SK-N-MC (cell line): Measurements from ENCODE around the gene SCAF8.
"Not testable (repeated sequence)": the region's sequence is repeated elsewhere in the genome, so short reads cannot be mapped to it uniquely, and the experiment has no call there.

Source experiments
- DNase-seq: peaks from one replicate; pipeline ENCODE4 v3.0.0-alpha.2; 2011; ENCODE audit warnings: low read depth, low spot score
- H3K27ac ChIP-seq: fragments of 200-600 bp; sonication (generic); 2 replicates; pipeline ENCODE4 v1.5.1; 2016; ENCODE audit warnings: mixed run types
- H3K36me3 ChIP-seq: fragments of 200-600 bp; sonication (generic); 2 replicates; pipeline ENCODE4 v1.6.1; 2017; ENCODE audit warnings: antibody characterized with exemption, low read length, mixed read lengths; ENCODE audit not compliant: insufficient read depth
- H3K4me3 ChIP-seq: fragments of 200-600 bp; sonication (generic); 2 replicates; pipeline ENCODE4 v1.5.1; 2016
- H3K9ac ChIP-seq: fragments of 200-600 bp; sonication (generic); 2 replicates; pipeline ENCODE4 v1.8.0; 2017; ENCODE audit warnings: mixed run types, mixed read lengths; ENCODE audit not compliant: insufficient read length
- H3K9me3 ChIP-seq: fragments of 200-600 bp; sonication (generic); 2 replicates; pipeline ENCODE4 v1.6.1; 2017; ENCODE audit warnings: low read depth, mild to moderate bottlenecking, antibody characterized with exemption, low read length, moderate library complexity, mixed read lengths
- EZH2 ChIP-seq: fragments of 200-600 bp; sonication (generic); IDR thresholded peaks from one replicate; pipeline ENCODE4 v1.6.1; 2017; ENCODE audit warnings: antibody characterized with exemption
- FOXP2 ChIP-seq: optimal IDR thresholded peaks from 2 replicates; pipeline ENCODE3; 2011; ENCODE audit warnings: mild to moderate bottlenecking, moderate library complexity; ENCODE audit not compliant: insufficient read depth; ENCODE audit errors: extremely low read length, control extremely low read depth
- POLR2AphosphoS5 ChIP-seq: IDR thresholded peaks from 2 replicates; pipeline ENCODE4 v1.6.1; 2012; ENCODE audit warnings: mild to moderate bottlenecking, low read depth, low read length, borderline replicate concordance

The SCAF8 gene

DNA sequence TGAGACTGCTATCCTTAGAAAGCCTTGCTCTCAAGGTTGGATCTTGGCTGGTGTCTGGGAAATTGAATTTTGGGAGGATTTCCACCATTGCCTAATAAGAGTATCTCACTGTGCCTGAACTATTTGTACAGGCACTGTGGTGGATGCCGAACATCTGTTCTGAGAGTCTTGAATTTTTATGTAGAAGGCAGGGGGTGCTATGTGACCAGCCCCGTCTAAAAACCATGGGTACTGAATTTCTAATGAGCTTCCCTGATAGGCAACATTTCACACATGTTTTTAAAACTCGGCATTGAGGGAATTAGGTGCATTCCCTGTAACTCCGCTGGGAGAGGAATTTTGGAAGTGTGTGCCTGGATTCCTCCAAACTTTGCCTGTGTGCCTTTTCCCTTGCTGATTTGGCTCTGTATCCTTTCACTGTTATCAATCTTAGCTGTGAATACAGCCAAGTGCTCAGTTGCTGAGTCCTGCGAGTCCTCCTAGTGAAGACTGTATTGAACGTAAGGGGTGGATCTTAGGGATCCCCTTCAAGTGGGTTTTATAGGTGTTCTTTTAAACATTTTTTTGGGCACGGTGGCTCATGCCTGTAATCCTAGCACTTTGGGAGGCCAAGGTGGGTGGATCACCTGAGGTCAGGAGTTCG, 27.6 kb upstream of the SCAF8 start:
- Histone ChIP-seq H3K4me3 (no peak overlapping the region), H3K9ac (no peak overlapping the region), H3K9me3 (no peaks in the 10 kb centered on the region), H3K36me3 (no peaks in the 10 kb centered on the region), H3K27ac (no peak overlapping the region)
- no peak for DNase-seq
- TF ChIP-seq FOXP2 (no peak), EZH2 (no peak), POLR2AphosphoS5 (no peak)

DNA sequence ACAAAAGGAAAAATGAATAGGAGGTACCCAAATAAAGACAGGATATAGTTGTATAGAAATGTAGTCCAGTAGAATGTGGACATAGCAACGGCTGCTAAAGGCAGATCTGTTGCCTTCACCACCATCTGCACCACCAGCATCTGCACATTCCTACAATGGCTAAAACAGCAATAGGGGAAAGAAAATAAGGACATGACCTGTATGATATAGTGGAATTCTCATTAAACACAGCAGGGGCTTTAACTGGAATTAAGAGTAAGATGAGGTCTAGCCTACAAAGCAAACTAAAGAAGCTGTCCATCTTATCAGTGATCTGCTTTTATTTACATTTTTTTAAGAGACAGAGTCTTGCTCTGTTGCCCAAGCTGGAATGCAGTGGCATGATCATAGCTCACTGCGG, 26.8 kb upstream of the SCAF8 start:
- TF ChIP-seq FOXP2 (no peak), EZH2 (no peak), POLR2AphosphoS5 (no peak)
- no peak overlapping the region for H3K27ac ChIP-seq
- H3K36me3 ChIP-seq: no peaks in the 10 kb centered on the region

DNA sequence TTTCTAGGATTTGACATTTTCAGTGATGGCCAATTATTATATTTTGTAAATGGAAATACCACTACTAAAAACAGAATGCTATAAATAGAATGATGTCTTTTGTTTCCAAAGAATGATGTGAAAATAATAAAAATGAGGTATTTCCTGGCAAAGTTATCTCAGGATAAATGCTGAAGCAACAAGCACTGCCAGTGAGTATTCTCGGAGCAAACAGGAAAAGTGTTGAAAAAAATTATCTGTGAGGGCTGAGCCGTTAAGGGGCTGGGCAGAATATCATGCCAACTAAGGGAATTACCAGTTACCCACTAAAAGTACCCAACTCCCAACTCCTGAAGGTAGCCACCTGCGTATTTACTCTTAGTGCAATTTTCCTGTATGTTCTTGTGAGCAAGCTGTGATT, 23.6 kb upstream of the SCAF8 start:
- H3K36me3 ChIP-seq: no peaks in the 10 kb centered on the region
- H3K27ac ChIP-seq: no peak overlapping the region
- H3K9me3 ChIP-seq: no peaks in the 10 kb centered on the region
- H3K9ac ChIP-seq: no peak overlapping the region
- DNase-seq: no peak
- TF ChIP-seq EZH2: no peak
- TF ChIP-seq FOXP2: no peak
- TF ChIP-seq POLR2AphosphoS5: no peak
- H3K4me3 ChIP-seq: no peak overlapping the region

More for the DNA sequence above, 26.8 kb upstream of the SCAF8 start:
- no peak for DNase-seq
- no peaks in the 10 kb centered on the region for H3K9me3 ChIP-seq
- no peak overlapping the region for H3K4me3 ChIP-seq
- no peak overlapping the region for H3K9ac ChIP-seq

DNA sequence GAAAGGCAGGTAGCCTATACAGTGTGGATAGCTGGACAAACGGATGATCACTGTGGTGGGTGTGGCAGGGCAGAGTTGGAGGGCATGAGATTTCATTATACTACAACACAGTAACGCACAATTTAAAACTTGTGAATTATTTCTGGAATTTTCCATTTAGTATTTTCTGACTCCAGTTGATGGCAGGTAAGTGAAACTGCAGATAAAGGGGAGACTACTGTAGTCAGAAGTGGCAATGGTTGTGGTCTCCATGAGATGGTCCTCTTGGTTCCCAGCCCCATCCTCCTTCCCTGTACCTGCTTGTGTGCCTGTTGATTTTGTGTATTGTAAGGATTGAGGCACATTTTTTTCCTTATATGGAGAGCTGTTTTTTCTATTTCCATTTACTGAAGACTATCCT, 22.5 kb upstream of the SCAF8 start:
- no peak overlapping the region for H3K9ac ChIP-seq
- DNase-seq: no peak
- no peaks in the 10 kb centered on the region for H3K36me3 ChIP-seq
- H3K4me3 ChIP-seq: no peak overlapping the region
- H3K9me3 ChIP-seq: no peaks in the 10 kb centered on the region
- no peak for TF ChIP-seq POLR2AphosphoS5
- TF ChIP-seq EZH2: no peak
- no peak for TF ChIP-seq FOXP2
- H3K27ac ChIP-seq: no peak overlapping the region

DNA sequence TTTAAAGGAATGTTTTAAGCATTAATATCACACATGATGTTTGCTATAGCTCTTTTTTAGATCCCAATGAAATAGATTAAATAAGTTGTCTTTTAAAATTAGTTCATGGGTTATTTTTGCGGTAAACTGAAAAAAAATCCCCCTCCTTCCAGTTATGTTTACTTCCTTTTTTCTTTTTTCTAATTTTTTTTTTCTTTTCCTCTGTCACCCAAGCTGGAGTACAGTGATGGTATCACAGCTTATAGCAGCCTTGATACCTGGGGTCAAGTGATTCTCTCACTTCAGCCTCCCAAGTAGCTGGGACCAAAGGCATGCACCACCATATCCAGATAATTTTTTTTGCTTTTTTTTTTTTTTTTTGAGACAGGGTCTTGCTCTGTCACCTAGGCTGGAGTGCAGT, 17.8 kb upstream of the SCAF8 start:
- no peak overlapping the region for H3K27ac ChIP-seq
- H3K4me3 ChIP-seq: no peak overlapping the region
- TF ChIP-seq FOXP2 (no peak), POLR2AphosphoS5 (no peak), EZH2 (no peak)
- H3K9me3 ChIP-seq: no peaks in the 10 kb centered on the region
- no peak overlapping the region for H3K9ac ChIP-seq
- H3K36me3 ChIP-seq: no peaks in the 10 kb centered on the region
- no peak for DNase-seq

DNA sequence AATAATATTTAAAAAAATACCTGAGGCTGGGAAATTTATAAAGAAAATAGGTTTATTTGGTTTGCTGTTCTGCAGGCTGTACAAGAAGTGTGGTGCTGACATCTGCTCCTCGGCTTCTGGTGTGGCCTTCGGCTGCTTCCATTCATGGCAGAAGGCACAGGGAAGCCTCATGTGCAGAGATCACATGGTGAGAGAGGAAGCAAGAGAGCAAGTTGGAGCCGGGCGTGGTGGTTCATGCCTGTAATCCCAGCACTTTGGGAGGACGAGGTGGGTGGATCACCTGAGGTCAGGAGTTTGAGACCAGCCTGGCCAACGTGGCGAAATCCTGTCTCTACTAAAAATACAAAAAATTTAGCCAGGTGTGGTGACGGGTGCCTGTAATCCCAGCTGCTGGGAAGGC, 16.9 kb upstream of the SCAF8 start:
- H3K9ac ChIP-seq, H3K9me3 ChIP-seq, H3K27ac ChIP-seq, H3K4me3 ChIP-seq, DNase-seq, H3K36me3 ChIP-seq: not testable (repeated sequence)

DNA sequence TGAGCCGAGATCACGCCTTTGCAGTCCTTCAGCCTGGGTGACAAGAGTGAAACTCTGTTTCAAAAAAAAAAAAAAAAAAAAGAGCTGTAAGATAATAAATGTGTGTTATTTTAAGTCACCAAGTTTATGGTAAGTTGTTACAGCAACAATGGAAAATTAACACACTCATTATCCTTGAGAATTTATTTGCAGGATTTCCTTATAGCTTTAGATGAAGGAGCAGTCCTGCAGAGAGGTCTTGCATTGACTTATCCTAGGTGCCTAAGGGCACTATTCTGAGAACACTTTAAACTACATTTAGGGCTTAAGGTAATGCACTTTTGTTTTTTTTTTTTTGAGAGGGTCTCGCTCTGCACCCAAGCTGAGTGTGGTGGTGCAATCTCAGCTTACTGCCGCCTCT, 13.8 kb upstream of the SCAF8 start:
- no peaks in the 10 kb centered on the region; the same call in 1 of the 2 replicates for H3K9me3 ChIP-seq
- H3K4me3 ChIP-seq: no peak overlapping the region
- TF ChIP-seq EZH2 (no peak), FOXP2 (no peak), POLR2AphosphoS5 (no peak)
- no peak overlapping the region for H3K9ac ChIP-seq
- no peak for DNase-seq
- H3K36me3 ChIP-seq: no peaks in the 10 kb centered on the region
- no peak overlapping the region for H3K27ac ChIP-seq

DNA sequence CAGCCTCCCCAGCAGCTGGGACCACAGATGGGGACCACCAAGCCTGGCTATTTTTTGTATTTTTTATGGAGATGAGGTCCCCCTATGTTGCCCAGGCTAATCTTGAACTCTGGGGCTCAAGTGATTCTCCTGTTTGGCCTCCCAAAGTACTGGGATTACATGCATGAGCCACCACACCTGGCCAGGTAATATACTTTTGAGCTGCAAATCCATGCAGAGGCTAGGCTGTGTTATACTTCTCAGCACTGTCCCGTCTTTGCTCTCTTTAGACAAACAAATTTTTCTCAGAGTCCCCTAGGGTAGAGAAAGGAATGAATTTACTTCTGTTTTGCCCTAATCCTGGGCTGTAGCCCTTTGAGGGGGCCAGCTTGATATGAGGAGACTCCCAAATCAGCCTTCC, 13.4 kb upstream of the SCAF8 start:
- H3K9me3 ChIP-seq: no peaks in the 10 kb centered on the region; the same call in 1 of the 2 replicates
- H3K27ac ChIP-seq: no peak overlapping the region
- H3K9ac ChIP-seq: no peak overlapping the region
- TF ChIP-seq POLR2AphosphoS5: no peak
- no peaks in the 10 kb centered on the region for H3K36me3 ChIP-seq
- H3K4me3 ChIP-seq: no peak overlapping the region
- no peak for DNase-seq

DNA sequence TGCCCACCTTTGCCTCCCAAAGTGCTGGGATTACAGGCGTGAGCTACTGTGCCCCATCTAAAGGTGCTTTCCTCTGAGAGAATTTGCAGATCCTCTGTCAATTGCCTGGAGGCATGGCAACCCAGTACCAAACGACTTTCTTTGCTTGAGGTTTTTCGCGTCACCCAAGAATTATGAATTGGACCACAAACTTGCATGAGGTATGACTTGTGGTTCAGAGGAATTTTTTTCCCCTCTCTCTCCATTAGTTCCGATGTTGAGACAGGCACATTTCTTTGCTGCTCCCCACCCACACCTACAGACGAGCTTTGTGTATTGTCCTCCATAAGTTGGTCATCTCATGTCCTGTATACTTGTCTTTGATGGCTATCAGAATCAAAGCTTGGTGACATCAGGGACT, 11.8 kb upstream of the SCAF8 start:
- TF ChIP-seq FOXP2 (no peak), EZH2 (no peak), POLR2AphosphoS5 (no peak)
- H3K4me3 ChIP-seq: no peak overlapping the region
- no peak overlapping the region for H3K9ac ChIP-seq
- no peaks in the 10 kb centered on the region for H3K36me3 ChIP-seq
- no peak for DNase-seq
- no peaks in the 10 kb centered on the region; the same call in 1 of the 2 replicates for H3K9me3 ChIP-seq
- no peak overlapping the region for H3K27ac ChIP-seq
